ENCODE data around the gene ZNF366. TPM values are rescaled to one million over a fixed set of nuclear protein-coding genes. Genes with fewer than 3 reads are reported as not detected.

The ZNF366 gene
- total RNA-seq, 3 donors from 2014 or later, result not detected

GRCh38 chr5:72531496-72532190 lies 24.4 kb upstream of the ZNF366 start:
- DNase-seq (no peak), ATAC-seq (no peak)
- Mint-ChIP-seq H3K36me3 (ENCODE audit: insufficient read depth) (no peaks in the 10 kb centered on the region), H3K4me1 (ENCODE audit: low read depth) (no peaks in the 10 kb centered on the region), H3K27me3 (ENCODE audit: low read depth) (peaks cover 23% of the 10 kb centered on the region), H3K9me3 (peaks cover 8% of the 10 kb centered on the region), H3K4me3 (no peak overlapping the region)

- no peaks in the 10 kb centered on the region for H3K36me3 Mint-ChIP-seq (ENCODE audit: insufficient read depth)
- no peak for DNase-seq
- no peaks in the 10 kb centered on the region for H3K4me1 Mint-ChIP-seq (ENCODE audit: low read depth)
- no peak for ATAC-seq
- H3K9me3 Mint-ChIP-seq, result peaks cover 8% of the 10 kb centered on the region
- no peak overlapping the region for H3K4me3 Mint-ChIP-seq
- peaks cover 20% of the 10 kb centered on the region for H3K27me3 Mint-ChIP-seq (ENCODE audit: low read depth)
Measured at GRCh38 chr5:72530196-72530595, 23.0 kb upstream of the ZNF366 start.

- H3K36me3 Mint-ChIP-seq (ENCODE audit: insufficient read depth), result no peaks in the 10 kb centered on the region
- H3K4me1 Mint-ChIP-seq (ENCODE audit: low read depth), result no peaks in the 10 kb centered on the region
- DNase-seq (no peak), ATAC-seq (no peak)
- H3K27me3 Mint-ChIP-seq (ENCODE audit: low read depth), result peaks cover 17% of the 10 kb centered on the region
- peaks cover 8% of the 10 kb centered on the region for H3K9me3 Mint-ChIP-seq
- H3K4me3 Mint-ChIP-seq, result no peak overlapping the region
Measured at GRCh38 chr5:72529383-72529782, 22.2 kb upstream of the ZNF366 start.

- Mint-ChIP-seq H3K9me3 (no peaks in the 10 kb centered on the region), H3K4me1 (ENCODE audit: low read depth) (no peaks in the 10 kb centered on the region), H3K4me3 (no peak overlapping the region), H3K36me3 (ENCODE audit: insufficient read depth) (no peaks in the 10 kb centered on the region), H3K27me3 (ENCODE audit: low read depth) (peaks cover 10% of the 10 kb centered on the region)
- DNase-seq (no peak), ATAC-seq (no peak)
Measured at GRCh38 chr5:72525816-72526215, 18.6 kb upstream of the ZNF366 start.

GRCh38 chr5:72523960-72524582 lies 16.9 kb upstream of the ZNF366 start:
- Mint-ChIP-seq H3K36me3 (ENCODE audit: insufficient read depth) (no peaks in the 10 kb centered on the region), H3K4me3 (no peak overlapping the region), H3K27me3 (ENCODE audit: low read depth) (peaks cover 4% of the 10 kb centered on the region), H3K9me3 (peaks cover 12% of the 10 kb centered on the region), H3K4me1 (ENCODE audit: low read depth) (no peaks in the 10 kb centered on the region)
- ATAC-seq (no peak), DNase-seq (no peak)

- H3K27me3 Mint-ChIP-seq (ENCODE audit: low read depth), result peaks cover 6% of the 10 kb centered on the region
- ATAC-seq, result no peak
- H3K4me1 Mint-ChIP-seq (ENCODE audit: low read depth), result no peaks in the 10 kb centered on the region
- no peak overlapping the region for H3K4me3 Mint-ChIP-seq
- no peaks in the 10 kb centered on the region for H3K36me3 Mint-ChIP-seq (ENCODE audit: insufficient read depth)
- DNase-seq, result no peak
- H3K9me3 Mint-ChIP-seq, result peaks cover 12% of the 10 kb centered on the region
Measured at GRCh38 chr5:72522607-72523006, 15.4 kb upstream of the ZNF366 start.

- no peaks in the 10 kb centered on the region for H3K36me3 Mint-ChIP-seq (ENCODE audit: insufficient read depth)
- no peak overlapping the region for H3K4me3 Mint-ChIP-seq
- no peaks in the 10 kb centered on the region for H3K4me1 Mint-ChIP-seq (ENCODE audit: low read depth)
- DNase-seq (no peak), ATAC-seq (no peak)
- H3K27me3 Mint-ChIP-seq (ENCODE audit: low read depth), result peaks cover 6% of the 10 kb centered on the region
- H3K9me3 Mint-ChIP-seq, result peaks cover 12% of the 10 kb centered on the region
Measured at GRCh38 chr5:72519111-72519510, 11.9 kb upstream of the ZNF366 start.

- Mint-ChIP-seq H3K9me3 (peaks cover 12% of the 10 kb centered on the region), H3K4me1 (ENCODE audit: low read depth) (no peaks in the 10 kb centered on the region), H3K36me3 (ENCODE audit: insufficient read depth) (no peaks in the 10 kb centered on the region), H3K4me3 (no peak overlapping the region), H3K27me3 (ENCODE audit: low read depth) (peaks cover 6% of the 10 kb centered on the region)
- ATAC-seq (no peak), DNase-seq (no peak)
Measured at GRCh38 chr5:72518001-72518683, 10.9 kb upstream of the ZNF366 start.

GRCh38 chr5:72516916-72517315 lies 9.7 kb upstream of the ZNF366 start:
- Mint-ChIP-seq H3K27me3 (ENCODE audit: low read depth) (peaks cover 10% of the 10 kb centered on the region), H3K9me3 (peaks cover 12% of the 10 kb centered on the region), H3K36me3 (ENCODE audit: insufficient read depth) (no peaks in the 10 kb centered on the region), H3K4me3 (no peak overlapping the region), H3K4me1 (ENCODE audit: low read depth) (no peaks in the 10 kb centered on the region)
- no peak for ATAC-seq
- no peak for DNase-seq

- DNase-seq (no peak), ATAC-seq (no peak)
- H3K36me3 Mint-ChIP-seq (ENCODE audit: insufficient read depth), result no peaks in the 10 kb centered on the region
- peaks cover 14% of the 10 kb centered on the region for H3K27me3 Mint-ChIP-seq (ENCODE audit: low read depth)
- H3K4me3 Mint-ChIP-seq, result no peak overlapping the region
- H3K9me3 Mint-ChIP-seq, result peaks cover 9% of the 10 kb centered on the region
- no peaks in the 10 kb centered on the region for H3K4me1 Mint-ChIP-seq (ENCODE audit: low read depth)
Measured at GRCh38 chr5:72515211-72515610, 8.0 kb upstream of the ZNF366 start.

- no peaks in the 10 kb centered on the region for H3K36me3 Mint-ChIP-seq (ENCODE audit: insufficient read depth)
- H3K27me3 Mint-ChIP-seq (ENCODE audit: low read depth), result peaks cover 8% of the 10 kb centered on the region
- no peak overlapping the region for H3K4me3 Mint-ChIP-seq
- no peak for DNase-seq
- ATAC-seq, result no peak
- H3K9me3 Mint-ChIP-seq, result no peaks in the 10 kb centered on the region
- no peaks in the 10 kb centered on the region for H3K4me1 Mint-ChIP-seq (ENCODE audit: low read depth)
Measured at GRCh38 chr5:72512593-72512860, 5.3 kb upstream of the ZNF366 start.

- Mint-ChIP-seq H3K4me3 (no peak overlapping the region), H3K9me3 (no peaks in the 10 kb centered on the region), H3K27me3 (ENCODE audit: low read depth) (peaks cover 10% of the 10 kb centered on the region), H3K4me1 (ENCODE audit: low read depth) (no peaks in the 10 kb centered on the region), H3K36me3 (ENCODE audit: insufficient read depth) (no peaks in the 10 kb centered on the region)
- no peak for ATAC-seq
- DNase-seq, result no peak
Measured at GRCh38 chr5:72511774-72512592, 4.8 kb upstream of the ZNF366 start.

GRCh38 chr5:72511366-72511765 lies 4.2 kb upstream of the ZNF366 start:
- peak; percentile 46 to 54 for ATAC-seq
- H3K4me3 Mint-ChIP-seq, result no peak overlapping the region
- no peaks in the 10 kb centered on the region for H3K9me3 Mint-ChIP-seq
- H3K4me1 Mint-ChIP-seq (ENCODE audit: low read depth), result no peaks in the 10 kb centered on the region
- DNase-seq, result no peak
- H3K27me3 Mint-ChIP-seq (ENCODE audit: low read depth), result peaks cover 13% of the 10 kb centered on the region
- no peaks in the 10 kb centered on the region for H3K36me3 Mint-ChIP-seq (ENCODE audit: insufficient read depth)

GRCh38 chr5:72510610-72511181 lies 3.5 kb upstream of the ZNF366 start:
- Mint-ChIP-seq H3K4me3 (no peak overlapping the region), H3K9me3 (no peaks in the 10 kb centered on the region), H3K27me3 (ENCODE audit: low read depth) (peaks cover 16% of the 10 kb centered on the region), H3K4me1 (ENCODE audit: low read depth) (no peaks in the 10 kb centered on the region), H3K36me3 (ENCODE audit: insufficient read depth) (no peaks in the 10 kb centered on the region)
- no peak for ATAC-seq
- no peak for DNase-seq
